HG03460 (cell line): ENCODE results near the gene AHCY.
A peak's percentile ranks its signal among the peaks of the same experiment; 100 is the strongest.

Source experiments
- ATAC-seq: cut with Tn5 transposase; IDR thresholded peaks from one replicate; pipeline ENCODE4 v1.9.1; 2021; ENCODE audit not compliant: unreplicated experiment

The AHCY gene

DNA sequence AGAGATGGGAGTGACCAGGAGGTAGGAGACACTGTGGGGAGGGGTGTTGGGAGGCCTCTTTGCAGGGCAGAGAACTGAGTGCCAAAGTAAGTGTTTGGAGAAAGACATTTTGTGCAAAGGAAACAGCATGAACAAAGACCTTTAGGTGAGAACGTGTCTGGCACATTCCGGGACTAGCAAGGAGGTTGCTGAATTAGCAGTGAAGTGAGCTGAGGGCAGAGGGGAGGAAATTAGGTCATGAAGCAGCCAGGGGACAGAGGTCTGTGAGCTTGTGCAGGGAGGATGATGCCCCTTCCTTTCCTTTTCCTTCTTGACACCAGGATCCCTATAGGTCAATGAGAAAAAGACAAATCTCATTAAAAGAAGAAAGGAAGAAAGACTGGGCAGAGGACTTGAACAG, 21.4 kb upstream of the AHCY start:
- ATAC-seq, result no peak

DNA sequence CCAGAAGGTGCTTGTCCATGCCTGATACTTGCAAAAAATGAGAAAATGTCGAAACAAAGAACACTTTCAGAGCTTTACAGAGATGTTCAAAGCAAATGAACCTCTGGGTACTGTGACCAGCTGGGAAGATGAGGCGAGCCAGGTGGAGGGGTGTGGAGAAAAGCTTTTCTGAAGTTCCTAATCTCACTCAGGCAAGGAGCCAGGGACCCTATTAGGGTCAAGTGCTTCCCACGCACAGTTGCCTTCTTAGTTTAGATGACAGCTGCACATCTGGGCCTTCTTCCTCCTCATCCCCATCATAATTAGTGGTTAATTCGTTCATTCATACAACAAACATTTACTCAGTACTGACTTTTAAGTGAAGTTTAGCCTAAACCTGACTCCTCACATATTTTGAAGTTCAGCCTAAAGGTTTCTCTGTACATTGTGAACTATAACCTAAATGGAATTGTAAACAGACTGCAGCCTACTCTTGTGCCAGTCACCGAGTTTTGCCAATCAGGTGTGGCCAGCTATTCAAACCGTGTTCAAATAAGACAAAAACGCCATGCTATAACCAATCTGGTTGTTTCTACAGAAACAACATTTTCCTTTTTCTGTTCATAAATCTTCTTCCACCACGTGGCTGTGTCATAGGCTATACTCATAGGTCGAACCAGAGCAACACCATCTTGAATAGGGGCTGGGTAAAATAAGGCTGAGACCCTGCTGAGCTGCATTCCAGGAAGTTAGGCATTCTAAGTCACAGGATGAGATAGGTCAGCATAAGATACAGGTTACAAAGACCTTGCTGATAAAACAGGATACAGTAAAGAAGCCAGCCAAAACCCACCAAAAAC, 19.3 kb upstream of the AHCY start:
- no peak for ATAC-seq

DNA sequence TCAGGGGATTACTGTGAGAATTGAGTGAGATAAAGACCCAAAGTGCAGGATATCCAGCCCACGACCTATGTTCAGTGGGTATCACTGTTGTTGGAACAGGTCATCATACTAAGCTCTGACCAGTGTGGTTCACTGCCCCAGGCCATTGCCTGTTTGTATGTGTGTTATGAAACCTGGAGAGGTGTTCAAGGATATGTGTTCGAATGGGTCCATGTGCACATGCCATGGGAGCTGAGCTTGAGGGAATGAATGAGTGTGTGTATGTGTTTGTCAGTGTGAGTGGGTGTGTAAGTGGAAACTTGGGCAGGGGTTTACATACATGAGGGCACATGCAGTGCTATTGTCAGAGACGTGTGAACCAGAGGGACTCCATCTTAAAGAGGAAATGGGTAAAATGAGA, 17.7 kb upstream of the AHCY start:
- ATAC-seq, result no peak

DNA sequence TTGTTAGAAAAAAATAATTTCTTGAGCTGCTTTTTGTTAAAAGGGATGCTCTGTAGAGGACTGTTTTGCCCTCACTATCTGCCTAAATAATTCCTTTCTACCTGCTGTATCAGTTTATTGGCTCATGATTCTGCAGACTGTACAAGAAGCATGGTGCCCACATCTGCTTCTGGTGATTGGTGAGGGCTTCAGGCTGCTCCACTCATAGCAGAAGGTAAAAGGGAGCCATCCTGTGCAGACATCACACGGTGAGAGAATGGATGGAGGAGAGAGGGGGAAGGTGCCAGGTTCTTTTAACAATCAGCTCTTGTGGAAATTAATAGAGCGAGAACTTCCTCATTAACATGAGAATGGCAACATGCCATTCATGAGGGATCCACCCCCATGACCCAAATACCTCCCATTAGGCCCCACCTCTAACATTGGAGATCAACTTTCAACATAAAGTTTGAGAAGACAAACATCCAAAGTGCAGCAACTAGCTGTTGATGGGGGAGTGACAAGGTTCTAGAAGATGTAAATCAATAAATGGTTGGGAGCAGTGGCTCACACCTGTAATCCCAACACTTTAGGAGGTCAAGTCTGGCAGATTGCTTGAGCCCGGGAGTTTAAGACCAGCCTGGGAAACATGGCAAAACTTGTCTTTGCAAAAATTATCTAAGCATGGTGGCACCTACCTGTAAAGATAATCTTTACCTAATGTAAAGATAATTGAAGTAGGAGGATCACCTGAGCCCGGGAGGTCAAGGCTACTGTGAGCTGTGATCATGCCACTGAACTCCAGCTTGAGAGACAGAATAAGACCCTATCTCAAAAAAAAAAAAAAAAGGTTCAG, 15.7 kb upstream of the AHCY start:
- ATAC-seq, result no peak

DNA sequence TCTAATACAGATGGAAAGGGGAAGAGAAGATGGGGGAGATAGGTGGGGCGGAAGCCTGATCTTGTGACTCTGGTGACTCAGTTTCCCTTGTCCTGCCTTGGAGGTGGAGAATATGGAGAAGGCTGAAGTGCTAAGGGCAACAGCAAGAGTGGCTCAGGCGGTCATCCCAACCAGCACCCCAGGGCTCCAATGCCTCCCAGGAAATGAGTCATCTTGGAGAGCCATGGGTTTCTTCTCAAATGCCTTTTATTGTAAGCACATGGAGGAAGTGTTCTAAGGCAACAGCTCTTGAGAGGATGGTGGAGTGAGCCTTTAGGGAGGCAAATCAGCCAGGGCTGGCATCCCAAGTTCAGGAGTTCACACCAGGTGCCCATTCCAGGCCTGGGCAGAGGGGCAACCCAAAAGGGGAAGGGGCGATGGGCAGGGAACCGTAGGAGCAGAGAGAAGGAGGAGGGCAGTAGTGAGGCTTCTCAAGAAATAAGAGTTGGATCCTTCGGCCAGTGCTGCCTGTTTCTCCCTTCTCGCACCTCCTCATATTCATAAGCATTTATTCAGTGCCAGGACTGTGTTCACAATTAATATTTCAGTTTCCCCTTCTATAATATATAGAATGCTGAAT, 13.2 kb upstream of the AHCY start:
- no peak for ATAC-seq

DNA sequence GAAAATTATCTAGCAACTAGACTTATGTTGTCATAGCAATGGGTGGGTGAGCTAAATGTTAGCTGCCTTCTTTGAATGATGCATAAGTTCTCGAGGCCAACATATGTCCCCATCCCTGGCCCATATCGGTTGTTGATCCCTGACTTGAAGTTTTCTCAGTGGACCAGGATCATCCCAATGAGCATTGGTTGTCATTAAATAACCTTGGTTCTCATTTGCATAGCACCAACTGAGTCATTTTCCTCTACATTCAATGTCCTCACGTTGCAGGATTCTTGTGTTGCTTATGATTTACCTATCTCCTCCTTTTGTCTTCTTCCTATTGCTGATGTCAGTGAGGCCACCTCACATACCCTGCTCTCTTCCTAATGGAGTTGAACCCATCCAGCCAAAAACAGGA, 12.1 kb upstream of the AHCY start:
- ATAC-seq, result no peak

DNA sequence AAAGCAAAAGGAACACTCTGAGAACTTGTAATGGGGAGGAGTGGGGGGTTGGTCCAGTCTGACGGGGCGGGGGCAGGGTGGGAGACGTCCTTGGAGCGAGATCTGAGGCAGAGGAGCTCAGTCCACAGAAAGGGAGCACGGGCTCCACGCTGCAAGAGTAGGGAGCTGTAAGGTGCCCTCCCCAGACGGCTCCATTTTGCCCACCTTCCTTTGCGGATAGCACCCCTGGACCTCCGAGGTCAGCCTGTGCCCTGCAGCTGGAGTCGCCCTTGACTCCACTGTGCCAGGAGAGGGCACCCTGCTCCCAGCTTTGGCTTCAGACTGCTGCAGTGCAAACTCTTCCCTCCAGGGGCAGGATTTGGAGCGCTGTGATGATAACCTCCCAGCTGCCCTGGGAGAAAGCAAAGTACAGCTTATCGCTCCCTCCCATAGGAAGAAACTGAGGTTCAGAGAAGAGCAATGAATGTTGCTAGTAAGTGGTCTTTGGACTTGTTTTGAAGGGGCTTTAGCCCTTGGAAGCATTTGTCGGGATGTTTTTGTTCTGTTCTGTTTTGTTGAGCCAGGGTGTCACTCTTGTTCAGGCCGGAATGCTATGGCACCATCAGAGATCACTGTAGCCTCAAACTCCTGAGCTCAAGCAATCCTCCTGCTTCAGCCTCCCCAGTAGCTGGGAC, 9.5 kb upstream of the AHCY start:
- ATAC-seq, result peak; percentile 88

DNA sequence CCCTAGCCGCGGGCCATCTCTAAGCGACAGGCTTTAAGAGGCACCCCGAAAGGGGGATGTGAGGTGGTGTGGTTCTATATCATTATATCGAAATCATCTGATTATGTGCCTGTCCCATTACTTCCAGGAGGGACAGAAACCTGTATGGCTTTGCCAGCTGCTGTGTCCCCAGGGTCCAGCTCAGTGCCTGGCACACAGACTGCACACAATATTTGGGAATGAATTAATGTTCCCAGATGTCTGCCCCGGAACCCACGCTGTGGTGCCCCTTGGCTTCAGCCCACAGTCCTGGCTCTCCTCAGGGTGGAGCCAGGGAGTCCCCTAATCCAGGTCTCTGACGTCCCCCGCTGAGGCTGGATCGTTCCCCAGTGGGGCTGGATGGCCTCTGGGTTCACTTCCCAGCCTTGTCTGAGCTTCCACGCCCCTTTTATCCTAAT, 8.9 kb upstream of the AHCY start:
- ATAC-seq, result no peak

DNA sequence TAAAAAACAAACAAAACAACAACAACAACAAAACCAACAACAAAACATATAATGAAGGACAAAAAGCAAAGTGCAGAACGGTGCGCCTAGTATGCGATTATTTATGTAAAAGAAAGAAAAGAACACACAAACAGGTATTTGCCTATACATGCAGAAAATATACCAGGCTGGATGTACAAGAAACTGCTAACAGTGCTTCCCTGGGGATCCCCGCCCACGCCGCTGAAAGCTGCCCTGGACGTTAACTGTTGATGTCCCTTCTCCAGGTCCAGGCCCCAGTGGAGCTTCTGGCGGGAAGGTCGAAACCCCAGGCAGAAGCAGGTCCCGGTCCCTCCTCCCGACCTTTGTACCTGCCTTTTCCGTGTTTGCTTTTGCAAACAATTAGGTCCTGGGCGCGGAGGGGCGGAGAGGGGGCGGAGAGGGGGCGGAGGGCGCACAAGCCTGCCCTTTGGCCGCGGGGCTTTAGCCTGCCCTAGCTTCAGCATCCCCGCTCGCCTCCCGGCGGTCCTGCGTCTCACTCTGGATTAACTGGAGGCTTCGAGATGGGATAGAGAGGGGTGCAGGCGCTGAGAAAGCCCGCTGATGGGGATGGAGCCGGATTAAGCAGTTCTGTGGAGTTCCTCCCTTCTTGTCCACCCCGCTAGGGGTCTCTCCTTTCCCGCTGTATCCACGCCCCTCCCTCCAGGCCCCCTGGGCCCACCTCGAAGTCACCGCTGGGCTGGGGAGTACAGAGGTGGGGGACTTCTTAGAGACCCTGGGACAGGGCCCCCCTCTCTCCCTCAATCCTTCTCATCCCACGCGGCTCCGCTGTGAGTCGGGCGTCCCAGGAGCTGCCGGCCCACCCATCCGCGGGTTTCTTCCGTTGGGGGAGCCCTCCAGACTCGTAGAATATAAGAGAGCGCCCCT, 8.2 kb upstream of the AHCY start:
- ATAC-seq, result no peak

DNA sequence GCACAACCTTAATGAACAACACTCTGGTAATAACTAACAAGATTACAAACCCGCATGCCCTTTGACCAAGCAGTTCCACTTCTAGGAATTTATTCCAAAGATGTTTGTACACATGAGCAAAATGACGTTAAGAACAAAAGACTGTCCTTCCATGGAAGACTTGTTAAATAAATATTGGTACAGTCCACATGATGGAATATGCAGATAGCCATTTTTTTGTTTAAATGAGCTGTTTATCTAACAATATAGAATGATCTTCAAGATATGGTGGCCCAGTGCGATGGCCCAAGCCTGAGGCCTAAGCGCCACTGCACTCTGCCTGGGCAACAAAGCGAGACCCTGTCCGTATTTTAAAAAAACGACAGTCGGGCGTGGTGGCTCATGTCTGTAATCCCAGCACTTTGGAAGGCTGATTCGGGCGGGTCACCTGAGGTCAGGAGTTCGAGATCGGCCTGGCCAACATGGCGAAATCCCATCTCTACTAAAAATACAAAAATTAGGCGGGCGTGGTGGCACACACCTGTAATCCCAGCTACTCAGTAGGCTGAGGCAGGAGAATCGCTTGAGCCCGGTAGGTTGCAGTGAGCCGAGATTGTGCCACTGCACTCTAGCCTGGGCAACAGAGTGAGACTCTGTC, 7.4 kb upstream of the AHCY start:
- no peak for ATAC-seq

DNA sequence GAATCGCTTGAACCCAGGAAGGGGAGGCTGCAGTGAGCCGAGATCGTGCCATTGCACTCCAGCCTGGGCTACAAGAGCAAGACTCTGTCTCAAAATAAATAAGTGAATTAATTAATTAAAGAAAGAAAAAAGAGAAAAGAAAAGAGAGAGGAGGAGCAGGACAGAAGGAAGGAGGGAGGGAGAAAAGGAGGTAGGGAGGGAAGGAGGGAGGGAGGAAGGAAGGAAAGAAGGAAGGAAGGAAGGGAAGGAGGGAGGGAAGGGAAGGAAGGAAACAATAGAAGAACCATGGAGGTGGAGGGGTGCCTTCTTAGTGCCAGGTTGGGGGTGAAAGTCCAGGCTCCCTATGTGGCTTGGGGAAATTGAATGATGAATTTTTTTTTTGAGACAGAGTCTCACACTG, 6.5 kb upstream of the AHCY start:
- no peak for ATAC-seq

DNA sequence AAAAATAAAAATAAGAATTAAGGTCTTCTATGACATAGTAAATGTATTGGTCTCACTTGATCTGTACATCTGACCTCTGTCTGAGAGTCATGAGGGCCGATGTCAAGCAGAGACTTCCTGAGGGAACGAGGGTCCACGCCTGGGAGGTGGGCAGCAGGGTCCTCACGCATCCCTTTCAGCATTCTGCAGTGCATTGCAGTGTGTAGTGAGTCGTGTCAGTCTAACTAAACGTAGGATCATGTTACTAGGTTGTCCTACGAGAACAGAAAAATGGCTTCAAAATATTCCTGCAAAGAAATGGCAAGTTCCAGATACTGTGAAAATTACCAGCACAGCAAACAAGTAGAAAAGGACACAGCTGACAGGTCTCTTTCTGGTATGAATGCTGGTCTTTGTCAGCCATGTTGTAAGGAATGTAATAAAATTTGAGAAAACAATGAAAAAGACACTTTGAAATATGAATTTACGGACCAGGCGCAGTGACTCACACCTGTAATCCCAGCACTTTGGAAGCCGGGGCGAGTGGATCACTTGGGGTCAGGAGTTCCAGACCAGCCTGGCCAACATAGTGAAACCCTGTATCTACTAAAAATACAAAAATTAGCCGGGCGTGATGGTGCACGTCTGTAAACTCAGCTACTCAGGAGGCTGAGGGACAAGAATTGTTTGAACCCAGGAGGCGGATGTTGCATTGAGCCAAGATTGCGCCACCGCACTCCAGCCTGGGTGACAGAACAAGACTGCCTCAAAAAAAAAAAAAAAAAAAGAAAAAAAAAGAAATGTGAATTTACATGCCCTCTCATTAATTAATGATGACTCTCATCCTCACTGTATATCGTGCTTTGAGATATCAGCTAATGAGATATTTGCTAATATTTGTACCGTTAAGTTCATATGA, 2.4 kb upstream of the AHCY start:
- ATAC-seq, result no peak

DNA sequence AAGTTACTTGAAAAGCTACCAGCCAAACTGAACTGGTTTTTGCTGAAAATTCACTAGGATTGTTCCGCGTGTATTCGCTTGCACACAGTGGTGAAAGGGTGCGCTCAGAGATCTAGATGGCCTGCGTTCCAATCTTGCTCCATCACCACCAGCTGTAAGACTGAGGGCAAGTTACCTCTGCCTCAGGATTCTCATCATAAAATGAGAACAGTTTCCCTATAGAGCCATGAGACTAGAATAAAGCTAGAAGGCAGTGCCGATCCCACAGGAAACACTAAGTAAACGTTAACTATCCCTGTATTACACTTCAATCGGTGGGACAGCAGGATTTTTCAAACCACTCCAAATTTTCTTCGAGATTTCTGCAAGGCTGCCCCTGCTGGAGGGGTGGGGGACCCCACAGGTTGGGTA, 838 bp downstream of the AHCY start:
- ATAC-seq, result peak; percentile 1

DNA sequence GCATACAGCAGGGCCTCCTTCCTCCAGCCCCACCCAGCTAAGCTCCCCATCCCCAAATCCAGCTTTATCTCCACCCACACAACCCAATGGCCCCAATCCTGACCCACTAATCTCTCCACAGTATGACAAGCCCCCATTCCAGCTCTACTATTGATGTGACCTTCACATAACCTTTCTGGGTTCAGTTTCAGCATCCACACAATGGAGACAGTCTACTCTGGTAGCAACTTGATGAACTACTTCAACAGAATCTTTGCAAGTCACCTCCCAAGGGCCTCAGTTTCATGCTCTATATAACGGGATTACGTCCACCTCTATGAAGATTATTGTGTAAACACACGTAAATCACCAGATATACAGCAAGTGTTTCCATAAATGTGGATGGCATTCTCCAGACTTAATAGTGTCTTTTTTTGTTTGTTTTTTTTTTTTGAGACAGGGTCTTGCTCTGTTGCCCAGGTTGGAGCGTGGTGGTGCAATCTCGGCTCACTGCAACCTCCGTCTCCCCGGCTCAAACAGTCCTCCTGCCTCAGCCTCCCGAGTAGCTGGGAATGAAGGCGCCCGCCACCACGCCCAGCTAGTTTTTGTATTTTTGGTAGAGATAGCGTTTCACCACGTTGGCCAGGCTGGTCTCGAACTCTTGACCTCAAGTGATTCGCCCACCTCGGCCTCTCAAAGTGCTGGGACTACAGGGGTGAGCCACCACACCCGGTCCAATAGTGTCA, 1.4 kb downstream of the AHCY start:
- no peak for ATAC-seq

DNA sequence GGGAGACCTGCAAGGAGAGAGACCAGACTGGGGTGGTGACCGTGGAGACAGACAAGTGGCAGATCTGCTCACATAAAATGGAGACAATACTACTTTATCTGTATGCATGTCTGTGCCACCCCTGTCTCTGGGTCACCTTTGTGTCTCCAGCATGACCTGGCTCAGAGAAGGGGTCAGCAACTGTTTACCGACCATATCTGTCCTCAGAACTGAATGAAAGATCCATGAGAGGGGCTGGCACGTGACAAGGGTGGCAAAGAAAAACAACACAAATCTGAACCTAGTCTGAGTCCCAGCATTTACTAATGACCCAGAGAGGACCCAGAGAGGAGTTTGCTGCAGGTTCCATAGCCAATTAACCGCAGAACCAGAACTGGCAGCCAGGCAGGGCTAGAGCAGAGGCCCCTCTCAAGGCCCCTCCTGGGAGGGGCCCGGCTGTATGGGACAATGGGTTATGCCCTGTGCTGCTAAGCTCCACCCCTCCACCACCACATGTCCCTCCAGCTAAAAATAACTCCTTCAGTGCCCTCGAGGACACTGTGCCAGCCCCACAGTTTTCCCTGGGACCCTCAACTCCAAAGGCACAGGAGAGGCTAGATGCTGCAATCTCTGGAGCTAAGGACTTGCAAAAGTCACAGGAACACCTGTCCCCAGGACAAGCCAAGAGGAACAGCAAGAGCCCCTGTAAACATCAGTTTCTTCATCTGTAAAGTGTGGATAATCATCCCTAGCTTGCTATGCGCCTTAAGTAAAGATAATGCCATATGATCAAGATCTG, 2.2 kb downstream of the AHCY start:
- no peak for ATAC-seq

DNA sequence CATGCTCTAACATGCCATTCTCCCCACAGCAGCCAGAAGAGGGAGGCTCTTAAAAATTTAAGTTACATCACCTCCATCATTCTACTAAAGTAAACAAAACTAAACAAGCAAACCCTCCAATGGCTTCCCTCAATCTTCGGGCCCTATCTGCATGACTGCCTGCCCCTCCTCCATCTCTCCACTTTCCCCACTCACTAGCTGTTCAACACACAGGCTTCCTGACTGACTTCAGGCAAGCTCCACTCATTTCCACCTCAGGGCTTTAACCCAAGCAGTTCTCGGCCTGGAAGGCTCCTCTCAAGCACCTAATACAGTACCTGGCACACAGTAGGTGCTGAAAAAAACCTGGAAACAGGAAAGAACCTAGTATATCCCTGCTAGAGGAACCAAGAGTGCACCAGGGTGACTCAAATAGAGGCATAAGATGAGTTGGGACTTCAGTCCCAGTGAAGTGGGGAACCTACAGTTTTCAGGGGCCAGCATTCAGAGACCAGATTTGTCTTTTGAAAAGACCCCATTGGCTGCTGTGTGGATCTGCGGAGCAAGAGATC, 2.8 kb downstream of the AHCY start:
- no peak for ATAC-seq
